Activated naive CD8-positive, alpha-beta T cell treated with anti-CD3 and anti-CD28 coated beads, Interleukin-2, amount 50 U/mL, for 16 hours (primary cell): Measurements from ENCODE around the gene MBOAT2.

Experiments
- DNase-seq: peaks from one replicate; pipeline ENCODE4 v3.0.0-alpha.2; 2020; ENCODE audit warnings: low read depth, low spot score

The MBOAT2 gene

DNA sequence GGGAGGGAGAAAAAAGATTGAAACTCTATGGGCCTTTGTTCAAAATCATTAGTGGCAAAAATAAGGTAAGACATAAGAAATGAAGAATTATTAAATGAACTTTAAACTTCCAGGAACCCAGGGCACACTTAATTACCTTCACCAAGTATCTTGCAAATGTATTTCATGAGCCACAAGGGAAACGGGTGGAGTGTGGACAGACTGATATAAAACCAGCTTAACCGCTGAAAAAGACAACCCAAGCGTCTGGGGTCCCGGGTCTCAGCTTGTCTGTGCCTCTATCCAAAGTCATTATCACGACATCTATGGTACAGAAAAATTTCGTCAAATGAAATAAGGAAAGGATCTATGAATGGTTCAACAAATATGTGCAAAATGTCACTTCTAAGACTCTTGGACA is 13.9 kb upstream of the MBOAT2 start:
- DNase-seq = no peak

DNA sequence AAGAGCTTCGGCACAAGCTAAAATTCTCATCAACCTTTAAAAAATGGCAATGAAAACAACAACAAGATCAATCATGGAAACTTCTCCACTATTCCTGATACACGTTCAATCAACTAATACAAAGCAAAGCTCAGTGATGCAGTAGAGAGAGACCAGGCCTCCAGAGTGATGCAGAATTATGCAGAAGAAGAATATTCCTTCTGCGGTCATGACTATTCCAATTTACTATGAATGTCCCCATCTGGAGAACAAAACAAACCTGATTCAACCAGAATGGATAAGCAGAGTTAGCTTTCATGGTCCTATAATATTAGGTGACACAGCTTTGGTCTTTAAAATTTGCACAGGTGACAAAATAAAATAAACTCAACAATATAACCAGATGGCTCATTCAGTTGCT is 12.5 kb upstream of the MBOAT2 start:
- DNase-seq = no peak

DNA sequence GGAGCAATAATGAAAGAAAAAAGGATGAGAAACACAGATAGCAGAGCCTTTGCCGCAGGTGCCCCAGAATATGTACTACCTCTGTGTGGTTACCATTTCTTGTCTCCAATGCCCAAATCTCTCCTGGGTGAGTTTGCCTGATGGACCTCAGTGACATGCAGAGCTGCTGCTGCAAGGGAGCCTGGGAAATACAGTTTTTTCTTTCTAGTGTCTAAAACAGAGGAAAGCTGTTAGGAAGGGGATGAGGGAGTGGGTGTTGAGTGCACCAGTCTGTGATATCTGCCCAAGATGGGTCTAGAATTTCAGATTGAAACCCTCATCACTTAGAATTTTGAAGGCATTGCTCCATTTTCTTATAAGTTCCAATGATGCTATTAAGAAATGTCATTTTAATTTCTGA is 9.9 kb upstream of the MBOAT2 start:
- no peak for DNase-seq

DNA sequence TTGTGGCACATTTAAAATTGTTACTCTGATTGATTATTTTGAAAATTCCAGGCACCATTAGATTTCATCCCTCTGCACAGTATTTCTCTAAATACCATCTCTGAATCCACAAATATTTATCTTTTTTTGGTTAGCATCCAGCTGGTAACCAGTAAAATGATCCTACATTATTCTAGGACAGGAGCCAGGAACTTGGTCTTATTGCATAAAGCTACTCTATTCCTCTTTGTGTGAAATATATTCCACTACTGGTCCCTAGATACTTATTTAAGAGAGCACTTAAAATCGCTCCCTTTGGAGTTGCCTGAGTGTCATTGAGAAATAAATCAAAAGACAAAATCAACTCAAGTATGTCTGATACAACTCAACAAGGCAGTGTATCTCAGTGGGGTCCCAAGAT is 7.4 kb upstream of the MBOAT2 start:
- no peak for DNase-seq

DNA sequence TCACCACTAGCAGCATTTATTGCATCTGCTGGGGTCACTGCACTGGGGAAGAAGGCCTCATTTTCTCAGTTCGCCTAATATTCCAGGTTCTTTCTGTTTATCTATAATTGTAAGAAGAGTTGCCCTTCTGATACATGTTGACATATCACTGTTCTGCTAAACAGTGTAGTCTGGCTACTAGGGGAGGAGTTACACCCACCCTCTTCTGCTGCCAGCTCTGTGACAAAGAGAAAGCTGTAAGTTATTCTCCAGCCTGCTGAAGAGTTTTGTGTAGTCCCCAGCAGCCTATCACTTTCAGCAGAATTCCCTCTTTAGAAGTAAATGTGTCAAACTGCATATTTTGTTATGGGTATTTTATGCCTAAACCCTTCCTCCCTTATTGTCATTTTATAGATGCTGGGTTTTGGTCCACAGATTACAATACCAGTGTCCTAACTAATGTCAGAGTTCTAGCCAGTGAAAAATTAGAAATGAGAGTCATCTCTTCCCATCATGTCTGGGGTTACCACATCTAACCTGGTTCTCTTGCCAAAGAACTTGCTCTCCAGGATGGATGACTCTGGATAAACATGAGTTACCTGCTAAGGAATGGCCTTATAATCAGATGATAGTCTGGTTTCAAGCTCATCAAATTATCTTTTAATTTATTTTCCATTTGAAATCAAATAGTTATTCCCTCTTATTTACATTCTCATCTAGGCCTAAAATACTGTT is 5.6 kb upstream of the MBOAT2 start:
- no peak for DNase-seq

DNA sequence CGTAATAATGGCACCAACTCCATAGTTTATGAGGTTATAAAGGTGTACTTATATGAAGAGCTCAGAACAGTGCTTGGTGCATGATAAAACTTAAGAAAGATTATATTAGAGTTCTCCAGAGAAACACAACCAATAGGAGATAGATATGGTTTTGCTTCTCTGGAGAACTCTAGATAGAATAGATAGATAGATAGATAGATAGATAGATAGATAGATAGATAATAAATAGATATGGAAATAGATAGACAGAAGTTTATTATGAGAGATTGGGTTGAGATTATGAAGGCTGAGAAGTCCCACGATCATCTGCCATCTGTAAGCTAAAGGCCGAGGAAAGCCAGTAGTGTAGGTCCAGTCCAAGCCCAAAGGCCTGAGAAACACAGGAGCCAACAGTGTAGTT is 2.9 kb upstream of the MBOAT2 start:
- DNase-seq = no peak

DNA sequence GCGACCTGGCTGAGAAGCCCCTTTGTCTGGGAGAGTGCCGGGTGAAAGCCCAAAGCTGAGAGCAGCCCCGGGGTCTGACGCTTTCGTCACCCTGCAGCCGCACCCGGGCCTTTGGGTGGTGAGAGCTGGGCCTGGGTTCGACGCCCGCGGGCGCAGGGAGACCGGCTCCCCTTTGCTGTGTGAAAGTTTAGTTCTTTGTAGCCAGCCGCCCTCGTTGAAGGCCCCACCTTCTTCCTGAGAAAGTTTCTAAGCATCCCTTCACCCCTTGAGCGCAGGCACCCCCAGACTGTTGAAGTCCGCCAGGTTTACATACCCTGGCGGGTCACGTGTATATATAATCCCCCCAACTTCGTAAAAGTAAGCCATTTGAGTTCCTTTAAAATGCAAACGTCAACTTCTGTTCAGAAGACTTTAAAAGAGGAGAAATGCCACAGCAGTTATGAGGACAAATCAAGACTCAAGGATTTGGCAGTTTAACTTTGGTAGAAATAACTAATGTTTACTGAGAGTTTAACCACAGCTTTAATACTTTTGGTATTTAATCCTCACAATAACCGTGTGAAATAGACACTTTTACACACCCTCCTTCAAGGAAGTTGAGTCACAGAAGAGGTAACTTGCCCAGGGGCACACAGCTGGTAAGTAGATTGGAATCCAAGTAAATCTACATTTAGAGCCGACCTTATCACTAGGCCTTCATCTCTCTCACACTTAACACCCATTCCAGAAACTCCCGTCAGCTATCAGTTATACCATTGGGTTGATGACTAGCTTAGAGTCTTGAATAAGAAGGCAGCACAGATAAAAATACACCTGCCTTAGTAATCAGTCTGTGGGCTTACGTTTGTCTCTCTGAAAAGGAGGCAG is 1.1 kb upstream of the MBOAT2 start:
- DNase-seq = no peak

DNA sequence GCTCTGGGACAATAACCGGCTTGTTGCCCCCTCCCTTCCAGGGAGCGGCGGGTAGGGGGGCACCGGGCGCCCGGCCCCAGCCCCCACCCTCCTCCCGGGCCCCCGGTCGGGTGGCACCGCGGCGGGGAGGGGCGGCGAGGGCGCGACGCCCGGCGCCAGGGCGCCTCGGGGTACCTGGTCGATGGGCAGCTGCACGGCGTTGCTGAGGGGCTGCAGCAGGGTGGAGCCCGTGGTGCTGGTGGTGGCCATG is 193 bp downstream of the MBOAT2 start:
- no peak for DNase-seq

DNA sequence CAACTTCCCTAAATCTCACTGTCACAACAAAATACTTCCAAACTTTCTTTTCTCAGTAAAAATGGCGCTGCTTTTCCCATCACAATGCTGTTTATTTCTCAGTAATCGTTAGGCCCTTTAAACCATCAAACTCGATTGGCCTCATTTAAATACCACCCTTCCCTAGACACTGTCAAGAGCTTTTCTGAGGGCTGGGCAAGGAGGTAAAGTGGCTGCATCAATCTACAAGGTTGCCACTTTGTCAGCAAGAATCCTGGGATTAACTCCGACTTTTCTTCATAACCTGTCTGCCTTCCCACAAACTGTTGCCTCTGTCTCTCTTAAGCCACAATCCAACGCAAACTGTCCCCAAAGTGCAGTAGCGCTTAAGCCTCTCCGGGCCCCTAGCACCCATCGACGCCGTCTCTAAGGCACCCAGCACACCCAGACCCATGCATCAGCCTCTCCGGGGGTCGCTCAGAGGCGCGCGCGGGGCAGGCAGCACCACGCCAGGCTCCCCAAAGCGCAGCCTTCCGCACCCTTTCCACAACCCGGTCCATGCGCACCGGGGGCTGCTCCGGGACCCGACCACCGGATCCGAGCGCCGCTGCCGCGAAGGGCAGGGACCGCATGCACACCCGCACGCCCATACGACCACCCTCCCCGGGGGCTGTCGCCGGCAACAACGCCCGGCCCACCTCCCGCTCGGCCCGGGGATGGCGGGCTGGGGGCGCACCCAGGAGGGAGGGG is 683 bp downstream of the MBOAT2 start:
- no peak for DNase-seq

DNA sequence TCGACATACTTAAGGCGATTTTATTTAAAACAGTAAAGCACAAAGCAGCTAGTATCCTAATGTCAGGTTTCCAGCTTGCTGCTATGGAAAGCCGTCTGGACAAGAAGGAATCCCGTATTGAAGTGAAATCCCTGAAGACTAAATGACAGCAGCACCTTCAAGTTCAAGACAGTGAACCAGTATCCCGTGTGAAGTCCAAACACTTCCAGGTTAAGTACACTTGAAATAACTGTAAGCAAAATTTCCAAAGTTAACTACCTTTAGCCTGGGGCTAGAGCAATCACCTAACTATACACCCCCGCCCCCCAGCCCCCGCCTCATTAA is 1.2 kb downstream of the MBOAT2 start:
- DNase-seq = no peak

DNA sequence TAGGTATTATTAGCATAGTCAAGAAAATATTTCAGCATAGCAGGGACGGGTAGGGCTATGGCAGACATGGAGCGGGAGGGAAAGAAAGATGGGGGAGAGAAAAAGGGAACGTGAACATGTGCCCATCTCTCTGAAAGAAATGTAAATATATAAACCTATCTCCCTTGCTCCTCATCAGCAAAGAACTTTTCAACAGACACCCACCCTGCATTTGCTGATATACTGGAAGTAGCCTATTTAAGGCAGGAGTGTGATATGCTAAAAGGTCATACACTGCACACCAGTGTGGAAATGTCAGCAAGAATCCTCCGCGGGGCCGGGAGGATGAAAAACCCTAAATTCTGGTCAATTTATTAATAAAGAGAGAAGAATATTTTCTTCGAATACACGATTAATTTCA is 1.7 kb downstream of the MBOAT2 start:
- no peak for DNase-seq

DNA sequence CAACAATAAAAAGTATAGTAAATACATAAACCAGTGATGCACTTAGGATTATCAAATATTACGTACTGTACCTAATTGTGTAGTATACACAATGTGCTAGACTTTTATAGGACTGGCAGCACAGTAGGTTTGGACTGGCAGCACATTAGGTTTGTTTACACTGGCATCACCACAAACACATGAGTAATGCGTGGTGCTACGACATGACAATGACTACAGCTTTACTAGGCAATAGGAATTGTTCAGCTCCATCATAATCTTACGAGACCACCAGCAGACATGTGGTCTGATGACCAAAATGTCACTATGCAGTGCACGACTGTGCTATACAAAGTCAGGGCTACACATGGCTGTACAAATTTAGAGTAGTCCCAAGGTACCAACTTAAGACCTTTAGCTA is 2.3 kb downstream of the MBOAT2 start:
- no peak for DNase-seq

DNA sequence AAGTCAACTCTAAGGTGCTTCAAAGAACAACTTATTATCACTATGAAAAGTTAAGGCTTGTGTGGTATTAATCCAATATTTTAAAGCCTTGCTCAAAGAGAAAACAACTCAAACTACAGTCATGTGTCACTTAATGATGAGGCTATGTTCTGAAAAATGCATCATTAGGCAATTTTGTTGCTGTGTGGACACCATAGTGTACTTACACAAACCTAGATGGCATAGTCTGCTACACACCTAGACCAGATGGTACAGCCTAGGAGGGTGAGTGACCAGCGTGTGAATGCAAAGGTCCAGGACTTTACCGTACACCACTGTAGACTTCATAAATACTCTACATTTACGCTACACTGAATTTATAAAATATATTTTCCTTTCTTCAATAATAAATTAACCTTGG is 3.0 kb downstream of the MBOAT2 start:
- no peak for DNase-seq

DNA sequence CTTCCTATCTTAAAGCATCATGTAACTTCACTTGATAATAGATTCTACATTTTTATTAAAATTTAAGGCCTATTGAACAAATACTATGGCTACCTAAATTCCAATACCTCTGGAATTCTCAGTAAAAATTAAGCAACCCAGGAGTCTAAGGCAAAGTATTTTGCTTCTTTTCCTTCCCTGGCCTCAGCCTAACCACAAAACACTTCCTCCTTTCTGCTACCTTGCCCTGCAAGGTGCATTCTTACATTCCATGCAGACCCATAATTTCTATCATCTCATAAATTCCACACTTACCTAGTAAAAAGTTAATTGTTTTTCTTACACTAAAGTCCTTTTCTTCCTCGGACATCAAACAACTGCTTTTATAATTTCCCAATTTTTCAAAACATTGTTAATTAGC is 3.7 kb downstream of the MBOAT2 start:
- no peak for DNase-seq

DNA sequence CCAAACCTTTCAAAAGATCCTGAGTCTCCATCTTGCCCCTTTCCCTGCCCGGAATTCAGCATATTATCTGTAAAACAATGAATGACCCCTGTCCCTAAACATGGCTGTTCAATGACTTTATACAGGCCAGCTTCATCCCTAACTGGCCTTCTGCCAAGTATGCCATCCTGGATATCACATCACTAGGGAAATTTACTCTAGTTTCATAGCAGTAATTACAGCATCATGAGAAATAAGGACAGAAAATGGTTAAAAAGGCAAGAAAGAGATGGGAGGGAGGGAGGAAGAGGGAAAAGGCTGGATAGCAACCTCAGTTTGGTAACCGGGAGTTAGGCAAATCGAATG is 4.4 kb downstream of the MBOAT2 start:
- no peak for DNase-seq

DNA sequence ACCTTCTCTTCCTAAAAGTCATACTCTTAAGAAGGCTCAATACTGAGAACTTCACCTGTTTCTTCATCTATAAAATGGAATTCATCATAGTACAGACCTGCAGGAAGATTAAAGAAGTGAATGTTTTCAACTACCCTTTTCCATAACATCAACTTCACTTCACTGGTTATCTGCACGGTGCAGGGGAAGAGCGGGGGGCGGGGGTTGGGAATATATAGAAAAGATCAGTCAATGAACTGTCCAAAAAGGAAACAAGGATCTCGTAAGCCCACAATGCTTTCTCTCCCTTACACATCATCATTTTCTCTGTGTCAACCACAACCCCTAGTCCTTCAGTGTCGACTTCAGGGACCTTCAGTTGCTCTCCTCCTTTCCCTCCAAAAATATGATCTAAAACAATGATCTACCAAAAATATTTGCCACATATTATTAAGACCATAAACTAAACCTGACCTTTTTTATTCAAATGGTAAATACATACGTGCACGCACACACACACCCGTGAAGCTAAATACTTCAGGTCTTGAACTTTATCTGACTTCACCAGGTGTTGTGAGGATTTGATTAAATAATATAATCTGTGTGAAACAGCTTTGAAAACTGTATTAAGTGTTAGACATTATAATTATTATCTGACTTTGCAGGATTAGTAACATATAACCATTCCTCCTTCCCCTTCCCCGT is 4.9 kb downstream of the MBOAT2 start:
- no peak for DNase-seq

DNA sequence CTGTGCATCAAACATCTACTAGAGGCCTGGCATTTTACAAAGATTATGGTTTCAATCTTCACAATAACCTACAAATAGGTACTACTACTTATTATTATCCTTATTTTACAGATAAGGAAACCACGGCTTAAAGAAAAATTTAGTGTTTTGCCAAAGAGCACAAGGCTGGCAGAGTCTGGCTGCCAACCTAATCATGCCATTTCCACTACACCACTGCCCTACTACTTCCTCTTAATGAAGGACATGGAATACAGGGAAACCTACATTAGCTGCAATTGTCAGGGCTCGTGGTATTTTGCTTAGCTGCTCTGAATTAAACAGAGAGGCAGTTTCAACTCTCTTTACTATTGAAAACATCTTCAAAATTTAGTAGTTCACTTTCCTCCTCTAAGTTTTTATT is 5.9 kb downstream of the MBOAT2 start:
- DNase-seq = no peak

DNA sequence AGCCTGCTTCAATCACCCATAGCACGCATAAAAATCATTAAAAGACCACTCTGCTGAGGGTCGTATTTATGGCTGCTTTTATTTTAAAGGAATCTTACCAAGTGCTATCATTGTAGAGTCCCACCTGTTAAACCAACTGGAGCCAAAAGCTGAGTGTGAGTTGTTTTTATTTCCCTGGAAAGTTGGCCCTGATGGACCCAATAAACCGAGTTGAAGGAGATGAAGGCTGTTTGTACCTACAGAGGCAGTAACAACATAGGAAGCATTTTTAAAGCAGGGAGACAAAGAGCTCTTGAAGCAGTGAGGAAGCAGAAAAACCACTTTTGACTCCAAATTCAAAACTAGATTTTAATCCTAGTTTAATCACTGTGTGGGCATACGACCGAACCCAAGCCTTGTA is 6.4 kb downstream of the MBOAT2 start:
- DNase-seq = no peak

DNA sequence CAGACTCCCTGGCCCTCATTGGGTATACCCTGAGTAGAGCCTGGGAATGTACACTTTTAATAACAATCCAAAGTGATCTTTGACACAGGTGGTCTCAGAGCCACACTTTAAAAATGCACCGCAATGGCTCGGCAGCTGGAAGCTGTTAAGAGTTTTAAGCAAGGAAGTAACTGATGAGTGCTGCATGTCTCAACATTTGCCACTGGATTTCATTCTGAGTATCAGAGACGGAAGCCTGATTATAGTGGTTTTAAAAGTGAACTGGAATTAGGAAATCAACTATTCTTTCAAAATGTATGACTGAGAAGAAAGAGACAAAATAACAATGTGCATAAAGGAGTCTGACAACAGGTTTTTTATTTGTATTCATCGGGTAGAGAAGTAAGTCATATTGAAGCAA is 7.5 kb downstream of the MBOAT2 start:
- no peak for DNase-seq

DNA sequence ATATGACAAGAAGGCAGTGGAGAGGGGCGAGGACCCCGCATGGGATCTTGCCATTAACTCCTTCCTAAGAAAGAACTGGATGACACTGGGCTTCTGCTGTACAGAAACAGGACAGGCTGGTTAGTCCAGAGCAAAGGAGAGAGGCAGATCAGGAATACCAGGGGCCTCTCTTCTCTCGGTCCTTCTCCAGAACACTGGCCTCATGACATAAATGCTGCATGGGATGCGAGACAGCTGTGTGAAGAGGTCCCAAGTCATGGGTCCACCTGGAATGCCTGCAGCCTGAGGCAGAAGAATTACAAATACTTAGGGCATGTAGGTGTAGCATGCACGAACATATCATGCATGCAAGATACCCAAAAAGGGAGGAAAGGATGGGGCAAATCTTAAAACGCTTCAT is 9.1 kb downstream of the MBOAT2 start:
- no peak for DNase-seq

DNA sequence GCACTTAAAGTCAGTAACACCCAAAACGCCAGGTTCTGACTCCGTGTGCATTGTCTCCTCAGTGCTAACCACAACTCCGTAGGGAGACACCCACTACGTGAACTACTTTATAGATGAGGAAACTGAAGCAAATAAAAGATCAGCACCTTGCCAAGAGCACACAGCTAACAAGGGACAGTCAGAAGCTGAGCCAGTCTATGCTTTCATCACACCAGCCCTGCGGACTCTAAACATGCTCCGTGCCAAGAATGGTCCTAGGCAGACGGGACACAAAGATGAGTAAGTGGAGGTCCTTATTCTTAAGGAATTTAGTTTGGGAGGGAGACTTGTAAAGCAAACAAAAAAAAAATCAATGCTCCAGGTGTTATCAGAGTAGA is 9.6 kb downstream of the MBOAT2 start:
- DNase-seq = no peak

DNA sequence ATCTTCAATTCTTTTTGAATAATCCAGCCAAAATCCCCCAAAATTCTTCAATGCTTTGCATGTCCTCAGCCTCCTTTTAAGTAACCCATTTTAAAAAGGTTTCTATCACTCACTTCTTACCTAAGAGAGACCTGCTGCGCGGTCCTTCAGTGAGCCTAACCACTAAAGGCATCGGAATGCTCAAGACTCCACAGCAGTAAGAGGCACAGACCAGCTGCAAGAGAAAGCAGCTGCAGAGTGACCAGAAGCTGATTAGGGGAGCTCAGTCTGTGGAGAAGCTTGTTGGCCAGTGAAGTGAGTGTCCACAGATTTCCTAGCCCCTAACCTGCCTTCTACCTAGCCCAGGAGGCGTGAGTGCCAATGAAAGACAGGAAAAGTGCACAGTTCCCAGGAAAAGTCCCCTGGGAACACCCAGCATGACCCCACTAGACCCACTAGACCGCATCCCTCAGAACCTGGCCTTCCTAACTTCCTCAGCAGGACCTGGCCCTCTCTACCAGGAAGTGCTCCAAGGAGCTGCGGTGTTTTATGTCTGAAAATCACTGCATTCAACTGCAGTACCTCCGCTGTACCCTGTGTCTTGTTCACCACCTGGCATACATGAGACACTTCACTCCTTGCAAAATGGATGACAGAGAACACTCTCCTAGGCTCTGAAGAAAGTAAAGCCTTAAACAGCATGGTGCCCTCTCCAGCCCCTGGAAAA is 10.1 kb downstream of the MBOAT2 start:
- DNase-seq = no peak
